Effector CD4-positive, alpha-beta T cell (primary cell): ENCODE measurements around the gene CBX3.
A peak's percentile ranks its signal among the peaks of the same experiment; 100 is the strongest.
"Not testable (repeated sequence)": the region's sequence is repeated elsewhere in the genome, so short reads cannot be mapped to it uniquely, and the experiment has no call there.

Source experiments
- DNase-seq: peaks from one replicate; pipeline ENCODE4 v3.0.0-alpha.2; 2020
- total RNA-seq: gene quantifications from one replicate; lab custom pipeline; 2026; lab: John Stamatoyannopoulos, UW

The CBX3 gene
- total RNA-seq, result 127 reads per million, percentile 87 among the genes with 10 or more reads in this experiment

DNA sequence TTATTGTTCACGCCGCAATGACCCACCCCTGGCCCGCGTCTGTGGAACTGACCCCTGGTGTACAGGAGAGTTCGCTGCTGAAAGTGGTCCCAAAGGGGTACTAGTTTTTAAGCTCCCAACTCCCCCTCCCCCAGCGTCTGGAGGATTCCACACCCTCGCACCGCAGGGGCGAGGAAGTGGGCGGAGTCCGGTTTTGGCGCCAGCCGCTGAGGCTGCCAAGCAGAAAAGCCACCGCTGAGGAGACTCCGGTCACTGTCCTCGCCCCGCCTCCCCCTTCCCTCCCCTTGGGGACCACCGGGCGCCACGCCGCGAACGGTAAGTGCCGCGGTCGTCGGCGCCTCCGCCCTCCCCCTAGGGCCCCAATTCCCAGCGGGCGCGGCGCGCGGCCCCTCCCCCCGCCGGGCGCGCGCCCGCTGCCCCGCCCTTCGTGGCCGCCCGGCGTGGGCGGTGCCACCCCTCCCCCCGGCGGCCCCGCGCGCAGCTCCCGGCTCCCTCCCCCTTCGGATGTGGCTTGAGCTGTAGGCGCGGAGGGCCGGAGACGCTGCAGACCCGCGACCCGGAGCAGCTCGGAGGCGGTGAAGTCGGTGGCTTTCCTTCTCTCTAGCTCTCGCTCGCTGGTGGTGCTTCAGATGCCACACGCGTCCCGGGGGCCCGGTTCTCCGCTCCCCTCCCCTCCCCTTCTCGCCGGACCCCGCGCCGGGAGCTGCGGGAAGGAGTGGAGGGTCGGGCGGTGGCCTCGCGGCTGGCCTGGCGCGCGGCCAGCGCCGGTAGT, at the start of gene CBX3:
CBX3 (plus strand) TSS at position 499 of the 772 bp plus-strand sequence. CDS start 1,254 bp downstream, outside the sequence.
- DNase-seq, result peak; percentile 79

DNA sequence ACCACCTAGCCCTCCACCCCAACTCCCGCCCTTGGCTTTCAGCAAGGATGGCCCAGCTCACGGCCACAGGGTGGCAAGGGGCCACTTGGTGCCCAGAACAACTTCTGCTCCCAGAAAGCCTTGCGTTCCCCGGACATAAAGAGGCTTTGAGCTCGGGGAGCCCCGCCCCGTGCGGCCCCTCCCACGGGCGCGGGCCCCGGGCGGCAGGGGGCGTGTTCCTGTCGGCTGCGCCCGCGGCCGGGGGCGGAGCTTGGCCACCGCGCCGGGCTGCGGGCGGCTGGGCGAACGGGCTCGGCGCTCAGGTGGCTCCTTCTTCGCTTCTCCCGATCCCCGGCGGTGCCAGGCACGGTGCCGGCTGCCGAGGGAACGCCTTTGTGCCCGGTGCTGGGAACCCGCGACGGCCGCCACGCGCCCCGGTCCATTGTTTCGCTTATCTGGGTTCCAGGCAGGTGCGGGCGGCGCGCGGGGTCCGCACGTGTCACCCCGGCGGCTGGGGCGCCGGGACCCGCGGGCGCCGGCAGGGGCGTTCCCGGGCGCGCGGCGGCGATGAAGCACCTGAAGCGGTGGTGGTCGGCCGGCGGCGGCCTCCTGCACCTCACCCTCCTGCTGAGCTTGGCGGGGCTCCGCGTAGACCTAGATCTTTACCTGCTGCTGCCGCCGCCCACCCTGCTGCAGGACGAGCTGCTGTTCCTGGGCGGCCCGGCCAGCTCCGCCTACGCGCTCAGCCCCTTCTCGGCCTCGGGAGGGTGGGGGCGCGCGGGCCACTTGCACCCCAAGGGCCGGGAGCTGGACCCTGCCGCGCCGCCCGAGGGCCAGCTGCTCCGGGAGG, 49.4 kb upstream of the CBX3 start, which contains the start of gene NFE2L3:
NFE2L3 (plus strand) TSS at position 246 of the 829 bp plus-strand sequence; CDS start at position 547, 301 bp downstream.
- peak; percentile 73 for DNase-seq

DNA sequence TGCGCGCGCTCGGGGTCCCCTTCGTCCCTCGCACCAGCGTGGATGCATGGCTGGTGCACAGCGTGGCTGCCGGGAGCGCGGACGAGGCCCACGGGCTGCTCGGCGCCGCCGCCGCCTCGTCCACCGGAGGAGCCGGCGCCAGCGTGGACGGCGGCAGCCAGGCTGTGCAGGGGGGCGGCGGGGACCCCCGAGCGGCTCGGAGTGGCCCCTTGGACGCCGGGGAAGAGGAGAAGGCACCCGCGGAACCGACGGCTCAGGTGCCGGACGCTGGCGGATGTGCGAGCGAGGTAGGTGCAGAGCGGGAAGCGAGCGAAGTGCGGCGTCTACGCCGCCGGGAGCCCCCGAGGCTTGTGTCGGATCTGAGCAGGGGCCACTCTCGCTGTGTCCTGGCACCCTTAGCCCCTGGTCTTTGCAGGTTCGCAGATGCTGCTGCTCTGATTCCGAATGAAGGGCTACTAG, 48.7 kb upstream of the CBX3 start:
- not testable (repeated sequence) for DNase-seq

DNA sequence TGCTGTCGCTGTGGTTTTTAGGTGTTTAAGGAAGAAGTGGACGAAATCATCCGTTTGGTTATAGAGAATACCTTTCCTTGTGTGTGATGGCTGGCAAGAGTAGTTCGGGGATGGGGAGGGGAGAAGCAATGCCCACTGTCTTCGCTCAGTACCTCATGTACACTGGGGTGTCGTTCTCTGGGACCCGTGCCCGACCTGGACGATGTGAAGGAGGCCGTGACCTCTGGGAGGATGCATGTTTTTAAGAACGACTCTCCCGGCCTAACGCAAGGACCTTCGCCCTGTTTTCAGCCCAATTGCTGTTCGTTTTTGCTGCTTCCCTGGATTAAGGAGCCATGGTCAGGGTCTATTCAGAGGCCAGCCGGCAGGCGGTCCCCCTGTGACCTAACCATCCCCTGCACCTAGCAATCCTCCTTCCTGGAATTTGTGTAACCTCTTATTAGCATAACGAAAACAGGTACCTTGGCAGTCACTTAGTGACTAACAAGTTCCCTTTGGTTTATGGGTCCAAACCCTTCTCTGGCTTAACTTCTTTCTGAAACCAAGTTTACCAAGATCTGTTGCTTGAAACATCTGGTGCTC, 48.2 kb upstream of the CBX3 start:
- no peak for DNase-seq

DNA sequence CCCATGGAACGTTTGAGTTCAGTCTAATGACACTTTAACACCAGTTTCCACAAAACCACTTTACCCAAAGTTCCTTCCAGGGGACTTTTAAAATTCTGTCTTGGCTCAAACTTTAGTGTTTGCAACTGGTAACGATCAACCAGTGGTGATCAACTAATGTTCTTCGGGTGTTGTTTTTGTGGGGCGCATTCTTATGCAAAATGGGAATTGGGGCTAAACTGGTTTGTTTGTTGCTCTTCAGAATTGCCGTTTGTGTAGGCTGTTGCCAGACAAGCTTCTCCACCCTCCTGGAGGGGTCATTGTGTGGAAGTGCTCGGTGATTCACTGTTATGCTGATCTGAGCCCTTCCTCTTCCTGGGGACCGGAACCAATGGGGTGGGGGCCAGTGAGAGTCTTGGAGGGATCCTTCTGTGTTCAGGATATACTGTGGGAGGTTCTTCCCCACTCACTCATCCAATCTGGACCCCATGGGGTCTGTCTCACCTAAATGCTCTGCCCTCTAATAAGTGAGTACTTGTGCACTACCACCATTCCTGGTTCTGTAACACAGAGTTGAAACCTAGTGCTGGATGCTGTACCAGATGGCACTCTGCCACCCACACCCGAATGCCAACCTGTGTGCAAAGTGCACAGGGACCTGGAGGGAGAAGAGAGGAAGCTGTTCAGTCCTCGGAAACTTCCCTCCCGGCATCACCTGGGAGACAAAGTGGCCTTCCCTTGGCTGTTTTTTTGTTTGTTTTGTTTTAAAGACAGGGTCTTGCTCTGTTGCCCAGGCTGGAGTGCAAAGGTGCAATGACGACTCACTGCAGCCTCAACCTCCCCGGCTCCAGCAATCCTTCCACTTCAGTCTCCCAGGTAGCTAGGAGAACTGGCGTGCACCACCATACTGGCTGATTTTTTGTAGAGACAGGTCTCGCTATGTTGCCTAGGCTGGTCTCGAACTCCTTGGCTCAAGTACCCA, 47.4 kb upstream of the CBX3 start:
- peak; percentile 8 for DNase-seq

DNA sequence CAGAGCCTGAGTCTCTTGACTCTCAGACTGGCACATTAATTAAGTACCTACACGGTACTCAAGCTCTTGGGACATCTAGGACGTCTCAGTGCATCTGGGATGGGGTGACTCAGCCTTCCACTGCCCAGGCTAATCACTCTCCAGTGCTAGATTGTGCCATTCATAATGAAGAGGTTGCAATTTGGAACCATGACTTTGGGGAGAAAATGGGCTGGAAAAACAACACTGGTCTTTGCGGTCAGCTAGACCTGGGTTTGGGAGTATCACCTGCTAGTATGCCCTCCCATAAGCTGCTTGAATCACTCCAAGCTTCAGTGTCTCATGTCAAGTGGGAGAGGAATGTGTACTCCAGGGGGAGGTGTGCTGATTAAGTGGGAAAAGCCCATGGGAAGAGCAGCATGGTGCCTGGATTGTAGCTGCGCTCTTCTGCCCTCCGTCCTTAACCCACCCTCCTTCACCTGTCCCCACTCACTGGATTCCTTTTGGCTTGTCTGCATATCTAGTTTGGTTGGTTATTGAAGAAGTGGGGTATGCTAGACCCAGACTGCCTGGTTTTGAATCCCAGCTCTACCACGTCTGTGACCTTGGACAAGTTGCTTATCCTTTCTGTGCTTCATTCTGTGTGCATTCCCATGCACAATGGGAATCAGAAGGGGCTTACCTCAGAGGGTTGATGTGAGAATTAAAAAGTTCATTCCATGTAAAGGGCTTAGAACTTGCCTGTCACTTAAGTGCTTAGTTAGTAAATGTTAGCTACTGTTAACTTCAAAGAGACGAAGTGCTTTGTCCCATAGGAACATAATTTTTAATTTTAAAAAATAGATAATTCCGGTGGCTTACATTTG, 45.8 kb upstream of the CBX3 start:
- no peak for DNase-seq

DNA sequence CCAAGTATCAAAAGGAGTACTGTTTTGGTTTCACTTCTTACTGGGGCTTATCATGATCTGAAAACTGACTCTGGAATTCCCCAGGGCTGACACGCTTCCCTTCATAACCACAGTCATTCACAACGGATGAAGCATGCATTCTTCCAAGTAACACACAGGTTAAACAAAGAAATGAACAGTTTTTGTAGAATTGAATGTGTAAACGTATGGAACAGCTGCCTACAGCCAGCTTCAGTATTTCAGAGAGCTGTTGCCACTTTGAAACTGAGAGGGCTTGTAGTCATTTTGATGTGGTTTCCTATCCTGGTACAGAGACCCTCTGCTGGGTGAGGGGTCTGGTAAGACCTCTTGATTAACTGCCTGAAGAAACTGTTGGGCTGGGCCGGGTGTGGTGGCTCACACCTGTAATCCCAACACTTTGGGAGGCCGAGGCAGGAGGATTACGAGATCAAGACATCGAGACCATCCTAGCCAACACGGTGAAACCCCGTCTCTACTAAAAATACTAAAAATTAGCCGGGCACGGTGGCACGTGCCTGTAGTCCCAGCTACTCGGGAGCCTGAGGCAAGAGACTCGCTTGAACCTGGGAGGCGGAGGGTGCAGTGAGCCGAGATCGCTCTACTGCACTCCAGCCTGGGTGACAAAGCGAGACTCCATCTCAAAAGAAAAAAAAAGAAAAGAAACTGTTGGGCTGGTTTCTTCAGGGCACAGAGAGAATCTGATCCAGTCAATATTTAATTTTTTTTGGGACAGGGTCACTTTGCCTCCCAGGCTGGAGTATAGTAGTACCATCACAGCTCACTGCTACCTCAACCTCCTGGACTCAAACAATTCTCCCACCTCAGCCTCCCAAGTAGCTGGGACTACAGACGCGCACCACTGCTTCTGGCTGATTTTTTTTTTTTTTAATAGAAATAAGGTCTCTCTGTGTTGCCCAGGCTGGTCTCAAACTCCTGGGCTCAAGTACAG, 44.8 kb upstream of the CBX3 start:
- DNase-seq, result peak; percentile 48

DNA sequence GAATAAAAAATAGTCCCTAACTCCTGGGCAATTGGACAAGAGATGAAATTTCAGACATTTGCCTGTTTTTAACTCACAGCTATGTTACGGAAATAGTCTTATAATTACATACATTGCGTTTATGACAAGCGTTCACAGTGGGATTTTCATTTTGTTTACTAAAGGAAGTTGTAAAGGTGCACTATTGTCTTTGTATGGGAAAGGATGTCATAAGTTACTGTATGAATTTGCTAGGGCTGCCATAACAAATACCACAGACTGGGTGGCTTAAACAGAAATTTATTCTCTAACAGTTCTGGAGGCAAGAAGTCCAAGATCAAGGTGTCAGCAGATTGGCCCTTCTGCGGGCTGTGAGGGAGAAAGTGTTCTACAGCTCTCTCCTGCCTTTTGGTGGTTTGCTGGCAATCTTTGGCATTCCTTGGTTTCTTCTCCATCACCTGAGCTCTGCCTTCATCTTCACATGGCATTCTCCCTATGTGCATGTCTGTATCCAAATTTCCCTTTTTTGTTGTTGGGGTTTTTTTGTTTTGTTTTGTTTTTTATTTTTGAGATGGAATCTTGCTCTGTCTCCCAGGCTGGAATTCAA, 43.9 kb upstream of the CBX3 start:
- DNase-seq, result no peak

DNA sequence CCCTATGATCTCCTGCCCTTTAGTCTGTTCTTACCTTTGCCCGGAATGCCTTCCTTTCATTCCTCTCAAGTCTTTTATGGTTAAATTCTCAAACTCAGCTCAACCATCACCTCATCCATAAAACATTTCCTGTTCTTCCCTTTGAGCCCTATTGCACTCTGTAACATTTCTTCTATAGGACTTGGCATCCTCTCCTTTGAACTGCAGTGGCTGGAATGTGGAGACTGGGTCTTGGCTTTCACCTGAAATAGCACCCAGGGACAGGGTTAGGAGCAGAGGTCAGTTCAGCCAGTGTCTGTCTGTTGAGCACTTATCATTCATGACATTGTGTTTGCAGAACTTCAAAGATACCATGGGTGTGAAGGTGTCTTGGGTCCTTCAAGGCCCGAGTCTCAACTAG, 42.3 kb upstream of the CBX3 start:
- DNase-seq, result no peak

DNA sequence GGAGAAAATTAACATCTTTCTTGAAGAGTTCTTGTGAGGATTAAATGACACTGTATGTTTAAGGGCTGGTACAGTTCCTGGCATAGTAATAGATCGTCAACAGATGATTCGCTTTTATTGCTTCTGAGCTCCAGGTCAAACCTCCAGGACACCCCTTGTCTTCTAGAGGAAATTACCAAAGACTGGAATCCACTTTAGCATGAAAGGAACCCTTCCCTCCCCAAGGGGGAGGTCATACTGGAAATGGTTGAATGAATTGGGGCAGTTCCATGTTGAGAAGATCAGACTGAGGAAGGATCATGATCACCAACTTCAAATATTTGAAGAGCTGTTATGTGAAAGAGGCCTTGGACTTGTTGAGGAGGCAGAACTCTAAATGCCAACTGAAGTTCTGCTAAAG, 40.6 kb upstream of the CBX3 start:
- no peak for DNase-seq

DNA sequence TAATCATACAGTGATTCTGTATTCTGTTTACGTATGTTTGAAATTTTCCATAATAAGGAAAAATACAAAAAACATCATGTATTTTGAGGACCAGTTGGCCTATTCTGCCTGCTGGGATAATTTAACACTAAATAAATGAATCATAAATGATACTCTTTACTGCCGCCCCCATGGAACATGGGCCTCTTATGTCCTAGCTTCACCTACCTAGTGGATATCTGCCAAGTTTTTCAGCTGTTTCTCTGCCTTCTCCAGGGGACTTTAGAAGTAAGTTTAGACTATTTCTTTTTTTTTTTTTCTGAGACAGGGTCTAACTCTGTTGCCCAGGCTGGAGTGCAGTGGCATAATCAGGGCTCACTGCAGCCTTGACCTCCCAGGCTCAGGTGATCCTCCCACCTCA, 39.1 kb upstream of the CBX3 start:
- no peak for DNase-seq

DNA sequence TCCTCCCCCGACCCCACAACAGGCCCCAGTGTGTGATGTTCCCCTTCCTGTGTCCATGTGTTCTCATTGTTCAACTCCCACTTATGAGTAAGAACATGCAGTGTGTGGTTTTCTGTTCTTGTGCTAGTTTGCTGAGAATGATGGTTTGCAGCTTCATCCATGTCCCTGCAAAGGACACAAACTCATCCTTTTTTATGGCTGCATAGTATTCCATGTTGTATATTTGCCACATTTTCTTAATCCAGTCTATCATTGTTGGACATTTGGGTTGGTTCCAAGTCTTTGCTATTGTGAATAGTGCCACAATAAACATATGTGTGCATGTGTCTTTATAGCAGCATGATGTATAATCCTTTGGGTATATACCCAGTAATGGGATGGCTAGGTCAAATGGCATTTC, 37.7 kb upstream of the CBX3 start:
- DNase-seq, result not testable (repeated sequence)

DNA sequence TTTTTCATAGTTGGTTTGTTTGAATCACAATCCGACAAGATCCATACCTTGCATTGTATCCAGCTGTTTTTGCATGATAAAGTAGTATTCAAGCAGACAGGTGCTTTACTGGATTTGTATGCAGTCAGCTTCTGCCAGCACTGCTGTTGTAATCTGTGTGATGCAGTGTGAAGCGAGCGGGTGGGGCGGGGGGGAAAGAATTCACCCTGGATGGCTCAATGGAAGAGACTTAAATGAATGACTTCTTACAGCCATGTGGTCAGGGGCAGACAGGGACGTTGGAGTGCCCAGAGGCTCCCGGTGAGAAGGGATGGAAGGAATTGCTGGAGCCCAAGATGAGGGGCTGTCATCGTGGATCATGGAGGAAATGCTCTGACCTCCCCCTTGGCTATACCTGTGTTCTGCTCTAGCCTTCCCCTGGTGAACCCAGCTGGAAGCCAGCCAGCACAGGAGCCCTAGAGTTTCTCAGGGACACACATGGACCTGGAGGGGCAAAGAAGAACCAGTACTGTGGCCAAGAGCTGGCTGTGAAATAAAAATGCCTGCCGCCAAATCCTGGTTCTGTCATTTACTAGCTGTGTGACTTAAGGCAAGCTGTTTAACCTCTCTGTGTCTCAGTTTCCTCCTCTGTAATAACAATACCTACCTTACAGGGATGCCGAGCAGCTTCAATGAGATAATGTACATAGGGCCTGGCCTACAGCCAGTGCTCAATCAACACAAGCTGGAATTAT, 35.4 kb upstream of the CBX3 start:
- no peak for DNase-seq

DNA sequence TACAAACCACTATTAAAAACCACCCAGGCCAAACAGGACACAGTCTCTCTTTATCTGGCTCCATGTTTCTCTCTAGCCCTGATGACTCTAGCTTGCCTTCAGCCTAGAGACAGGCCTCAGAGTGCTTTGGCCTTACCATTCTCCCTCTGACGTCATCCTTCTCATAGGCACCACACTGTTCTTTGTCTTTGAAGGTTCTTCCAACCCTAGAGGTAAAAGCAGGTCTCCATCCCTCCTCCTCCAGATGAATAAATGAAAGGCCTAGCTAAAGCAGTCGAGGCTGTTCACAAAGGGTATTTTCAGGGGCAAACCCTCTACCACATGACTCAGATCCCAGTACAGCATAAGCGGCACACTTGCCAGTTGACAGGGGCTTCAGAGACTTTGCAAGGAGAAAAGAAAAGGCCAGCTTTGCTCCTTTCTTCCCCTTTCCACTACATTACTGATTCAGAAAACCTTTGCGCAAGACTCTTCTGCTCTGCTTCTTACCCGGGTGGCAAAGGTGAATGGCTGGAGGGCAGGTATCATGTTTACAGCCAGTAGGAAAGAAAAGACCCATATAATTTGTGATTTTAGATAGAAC, 34.8 kb upstream of the CBX3 start:
- DNase-seq, result no peak

DNA sequence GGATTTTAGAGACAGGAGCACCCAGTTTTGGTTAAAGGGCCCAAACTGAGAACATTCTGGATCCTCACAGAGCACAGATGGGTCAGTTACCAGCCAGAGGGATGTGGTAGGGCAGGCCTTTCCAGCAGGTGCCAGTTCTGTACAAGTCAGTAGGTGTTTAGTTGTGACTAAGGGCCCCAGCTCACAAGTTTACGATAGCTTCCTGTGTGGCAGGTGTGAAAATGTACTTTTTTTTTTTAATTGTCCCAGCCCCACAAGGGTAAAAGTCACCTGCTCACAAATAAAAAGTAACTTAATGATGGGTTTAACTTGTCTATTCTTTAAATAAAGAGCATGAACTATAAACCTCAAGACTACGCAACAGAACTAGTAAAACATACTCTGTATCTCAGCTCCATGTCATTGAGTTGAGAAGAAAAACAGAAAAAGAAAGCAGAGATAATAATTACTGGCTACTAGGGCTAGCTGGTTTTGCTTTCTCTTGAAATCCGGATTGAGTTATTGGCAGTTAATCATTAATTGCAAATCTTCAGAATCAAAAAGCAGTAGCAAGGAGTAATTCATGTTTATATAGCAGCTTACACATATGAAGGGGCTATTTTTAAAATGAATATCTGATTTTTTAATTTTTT, 34.1 kb upstream of the CBX3 start:
- DNase-seq, result no peak

DNA sequence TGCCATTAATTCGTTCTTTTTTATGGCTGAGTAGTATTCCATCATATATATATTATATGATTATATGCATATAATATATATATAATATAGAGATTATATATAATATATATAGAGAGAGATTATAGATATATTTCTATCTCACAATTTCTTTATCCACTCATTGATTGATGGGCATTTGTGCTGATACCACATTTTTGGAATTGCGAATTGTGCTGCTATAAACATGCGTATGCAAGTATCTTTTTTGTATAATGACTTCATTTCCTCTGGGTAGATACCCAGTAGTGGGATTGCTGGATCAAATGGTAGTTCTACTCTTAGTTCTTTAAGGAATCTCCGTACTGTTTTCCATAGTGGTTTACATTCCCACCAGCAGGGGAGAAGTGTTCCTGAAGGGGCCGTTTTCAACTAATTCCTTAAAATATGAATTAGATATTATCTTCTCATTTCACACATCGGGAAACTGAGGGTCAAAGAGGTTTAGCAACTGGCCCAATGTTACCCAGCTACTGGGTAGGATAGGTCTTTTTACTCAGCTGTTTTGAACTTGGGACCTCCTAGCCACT, 33.0 kb upstream of the CBX3 start:
- no peak for DNase-seq

DNA sequence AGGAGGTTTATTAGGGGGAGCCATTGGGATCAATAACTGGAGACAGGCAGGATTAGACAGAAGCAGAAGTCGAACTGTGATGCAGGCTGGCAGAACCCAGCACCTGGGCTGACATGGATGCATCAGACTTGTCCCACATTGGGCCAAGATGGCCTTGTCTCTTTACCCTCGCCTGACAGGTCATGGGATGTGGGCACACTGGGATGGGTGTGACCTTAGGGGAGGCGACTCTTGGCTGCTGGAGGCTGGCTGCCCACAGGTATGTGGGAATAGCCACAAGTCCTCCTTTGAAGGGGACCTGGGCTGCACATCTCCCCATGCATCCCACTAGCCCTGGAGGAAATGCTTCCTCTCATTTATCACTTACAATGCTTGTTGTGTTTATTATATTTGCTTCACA, 32.3 kb upstream of the CBX3 start:
- DNase-seq, result no peak
